ENCODE measurements around the gene NPC2.

GRCh38 chr14:74509587-74510222, 16.6 kb upstream of the NPC2 start:
- TF ChIP-seq ISL1 (CRISPR knock-in tag; IDR thresholded peaks at IDR 0.05) (no peak), ZFP3 (CRISPR knock-in tag; IDR thresholded peaks at IDR 0.05) (no peak), ZFP30 (CRISPR knock-in tag; IDR thresholded peaks at IDR 0.05) (no peak)

Data from SK-N-SH treated with all-trans-retinoic acid at 6 μM for 48 hours (cell line).